ENCODE data around the gene ANO6.

DNA sequence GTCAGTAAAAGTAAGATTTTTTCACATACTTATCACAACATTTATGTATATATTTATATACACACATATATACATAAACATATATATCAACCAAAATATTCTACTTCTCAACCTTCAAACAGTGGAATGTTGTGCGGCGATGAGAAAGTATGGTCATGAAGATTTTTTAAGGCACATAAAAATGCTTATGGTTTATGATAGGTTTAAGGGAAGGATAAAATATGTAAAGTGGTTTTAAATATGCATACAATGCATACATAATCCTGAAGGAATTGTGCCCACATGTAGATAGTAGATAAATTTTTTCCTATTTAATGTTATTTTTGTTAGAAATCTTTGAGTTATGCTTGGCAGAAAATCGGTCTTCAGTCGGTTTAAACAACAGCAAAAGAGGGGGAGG is 182.7 kb downstream of the ANO6 start:
- TF ChIP-seq, protein P1, sequence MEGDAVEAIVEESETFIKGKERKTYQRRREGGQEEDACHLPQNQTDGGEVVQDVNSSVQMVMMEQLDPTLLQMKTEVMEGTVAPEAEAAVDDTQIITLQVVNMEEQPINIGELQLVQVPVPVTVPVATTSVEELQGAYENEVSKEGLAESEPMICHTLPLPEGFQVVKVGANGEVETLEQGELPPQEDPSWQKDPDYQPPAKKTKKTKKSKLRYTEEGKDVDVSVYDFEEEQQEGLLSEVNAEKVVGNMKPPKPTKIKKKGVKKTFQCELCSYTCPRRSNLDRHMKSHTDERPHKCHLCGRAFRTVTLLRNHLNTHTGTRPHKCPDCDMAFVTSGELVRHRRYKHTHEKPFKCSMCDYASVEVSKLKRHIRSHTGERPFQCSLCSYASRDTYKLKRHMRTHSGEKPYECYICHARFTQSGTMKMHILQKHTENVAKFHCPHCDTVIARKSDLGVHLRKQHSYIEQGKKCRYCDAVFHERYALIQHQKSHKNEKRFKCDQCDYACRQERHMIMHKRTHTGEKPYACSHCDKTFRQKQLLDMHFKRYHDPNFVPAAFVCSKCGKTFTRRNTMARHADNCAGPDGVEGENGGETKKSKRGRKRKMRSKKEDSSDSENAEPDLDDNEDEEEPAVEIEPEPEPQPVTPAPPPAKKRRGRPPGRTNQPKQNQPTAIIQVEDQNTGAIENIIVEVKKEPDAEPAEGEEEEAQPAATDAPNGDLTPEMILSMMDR (IDR thresholded peaks at IDR 0.05), result no peak
- no peak for TF ChIP-seq EZH2 (IDR thresholded peaks at IDR 0.05; ENCODE audit: borderline replicate concordance, insufficient read depth, low read depth, low read length, poor library complexity, severe bottlenecking)

Measured in B cell (primary cell).